Measurements from ENCODE around the gene BCCIP. TPM values are rescaled to one million over a fixed set of nuclear protein-coding genes. Genes with fewer than 3 reads are reported as not detected.

The BCCIP gene
- 39.8 and 45.0 TPM in 2 replicates for total RNA-seq

GRCh38 chr10:125822878-125823662, at the start of gene BCCIP, which contains the start of gene UROS:
Gene BCCIP (plus strand): TSS chr10:125823546. CDS start chr10:125823558, 12 bp downstream.
Gene UROS (minus strand): TSS chr10:125823258. CDS start chr10:125816499, 6,759 bp downstream.

DNA sequence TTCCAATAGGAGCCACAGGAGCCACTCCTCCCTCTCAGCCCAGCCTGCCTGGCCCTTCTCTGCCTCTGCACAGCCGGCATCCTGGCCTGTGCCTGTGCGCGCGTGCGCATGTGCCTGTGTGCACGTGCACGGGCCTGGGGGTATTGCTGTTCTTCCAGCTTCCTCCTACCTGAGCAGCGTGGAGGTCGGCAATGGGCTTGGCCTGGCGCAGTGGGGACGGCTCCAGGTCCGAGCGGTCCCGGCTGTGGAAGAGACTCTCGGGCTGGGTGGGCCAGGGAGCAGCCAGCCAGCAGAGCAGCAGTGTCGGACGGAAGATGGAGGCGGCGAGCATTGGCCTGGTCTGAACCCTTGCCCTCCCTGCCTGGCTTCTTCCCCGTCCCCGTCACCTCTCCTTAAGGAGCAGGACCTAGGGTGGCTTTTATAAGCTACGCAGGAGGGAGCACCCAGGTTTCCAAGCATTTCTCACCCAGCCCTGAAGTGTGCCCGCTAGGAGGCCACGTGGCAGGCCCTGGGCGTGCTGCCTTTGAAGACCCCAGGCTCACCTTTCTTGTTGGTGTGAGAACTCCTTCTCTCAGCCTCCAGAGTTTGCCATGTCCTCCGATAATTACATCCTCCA, 47.7 kb upstream of the BCCIP start, which contains the start of gene MMP21:
TSS of gene MMP21 (minus strand) at position 331 of the 616 bp plus-strand sequence. CDS start at position 331, 0 bp downstream.

DNA sequence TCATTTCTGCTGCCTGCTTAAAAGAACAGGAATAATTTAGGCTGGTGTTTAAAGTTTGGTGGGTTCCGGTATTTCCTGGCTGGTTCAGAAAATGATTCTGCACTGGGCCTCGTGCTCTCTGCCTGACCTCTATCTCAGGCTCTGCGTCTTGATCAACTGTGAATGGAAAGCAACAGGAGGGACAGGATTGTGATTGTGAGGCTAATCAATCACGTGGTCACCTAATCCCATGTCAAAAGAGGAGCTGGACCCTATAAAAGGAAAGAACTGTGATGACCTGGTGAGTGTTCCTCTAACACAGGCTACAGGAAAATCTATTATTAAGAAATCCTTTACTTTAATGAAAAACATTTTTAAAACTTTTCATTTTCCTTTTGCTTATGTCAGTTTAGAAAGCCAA, 57.8 kb downstream of the BCCIP start, which contains the start of gene DHX32:
TSS of gene DHX32 (minus strand) at position 101 of the 400 bp plus-strand sequence. CDS start 468 bp downstream, outside the sequence.

Other genes with a start within 250 kb of the BCCIP start
- gene TEX36, start 140.4 kb upstream of the BCCIP start, total RNA-seq = not detected in 2 replicates
- gene EDRF1, start 103.8 kb upstream of the BCCIP start, total RNA-seq = 12.3 and 17.6 TPM in 2 replicates
- 0.08 TPM in 1 of 2 replicates, not detected in the other for gene MMP21, start 47.7 kb upstream of the BCCIP start, total RNA-seq
- gene UROS, start 288 bp upstream of the BCCIP start, total RNA-seq = 35.5 and 44.2 TPM in 2 replicates
- gene DHX32, start 57.7 kb downstream of the BCCIP start, total RNA-seq = 33.7 and 35.1 TPM in 2 replicates
- 1.3 and 3.0 TPM in 2 replicates for gene FANK1, start 73.0 kb downstream of the BCCIP start, total RNA-seq

Measured in epithelial cell of alveolus of lung (primary cell).